SH-SY5Y (cell line): ENCODE data around the gene CDK14.

Source experiments
- GATA2 ChIP-seq: IDR thresholded peaks from 2 replicates; pipeline ENCODE4 v1.6.1; 2011; ENCODE audit warnings: mild to moderate bottlenecking, low read depth, low read length
- GATA3 ChIP-seq: IDR thresholded peaks from 2 replicates; pipeline ENCODE4 v1.6.1; 2011; ENCODE audit warnings: low read depth, mild to moderate bottlenecking, low read length, moderate library complexity

DNA sequence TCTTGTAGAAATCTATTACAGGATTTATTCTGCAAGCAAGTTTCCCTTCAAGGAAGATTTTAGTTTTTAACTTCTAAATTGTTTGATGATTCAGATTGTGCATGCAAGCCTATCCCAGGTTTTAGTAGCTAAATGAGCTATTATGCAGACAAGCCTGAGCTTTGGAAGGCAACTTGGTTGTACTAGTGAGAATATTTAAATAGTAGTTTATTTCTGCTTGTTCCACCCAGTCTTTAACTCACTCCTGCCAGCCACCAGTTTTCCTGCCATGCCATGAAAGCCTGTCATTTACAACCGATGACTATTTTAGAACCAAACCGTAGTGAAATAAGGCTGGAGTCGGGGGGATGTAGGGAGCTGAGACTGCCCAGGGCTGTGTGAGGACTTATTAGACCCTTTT is 343.5 kb downstream of the CDK14 start:
- TF ChIP-seq GATA3 (no peak), GATA2 (no peak)
